ENCODE data around the gene CTNNA3. TPM values are rescaled to one million over a fixed set of nuclear protein-coding genes. Genes with fewer than 3 reads are reported as not detected.

Gene CTNNA3
- total and polyA plus RNA-seq, 2 of the 4 experiments (the other 2 are of a cell fraction): 0.19 to 0.90 TPM

- Histone ChIP-seq H4K5ac (ENCODE audit: low read depth, low read length) (no peak overlapping the region), H4K91ac (ENCODE audit: insufficient read depth, low read depth, low read length) (no peak overlapping the region), H3K79me1 (ENCODE audit: low read depth in 1 of 2, low read length in 2 of 2) (no peaks in the 10 kb centered on the region), H4K20me1 (ENCODE audit: insufficient read depth, low read length) (no peaks in the 10 kb centered on the region), H3K9me3 (ENCODE audit: control insufficient read depth, insufficient read depth, low read length) (no peaks in the 10 kb centered on the region), H3K27ac (ENCODE audit: insufficient read depth, low read length) (no peak overlapping the region), H2AK9ac (replicated peaks; ENCODE audit: low read depth, low read length, poor library complexity) (no peak overlapping the region), H3K27me3 (ENCODE audit: control insufficient read depth, insufficient read depth, low read length) (no peaks in the 10 kb centered on the region), H3K4me2 (ENCODE audit: low read depth, low read length) (no peak overlapping the region), H2AK5ac (ENCODE audit: low read depth, low read length) (no peak overlapping the region), H3K56ac (ENCODE audit: extremely low read depth, insufficient read depth, low read length) (no peak overlapping the region), H2BK15ac (ENCODE audit: low read depth, low read length) (no peak overlapping the region), H2AFZ (replicated peaks; ENCODE audit: low read length, poor library complexity) (no peak overlapping the region), H3K23ac (ENCODE audit: low read depth, low read length) (no peak overlapping the region), H3K36me3 (ENCODE audit: control insufficient read depth, insufficient read depth, low read length) (no peaks in the 10 kb centered on the region), H2BK120ac (ENCODE audit: low read depth, low read length) (no peak overlapping the region), H3K4me1 (ENCODE audit: control insufficient read depth, insufficient read depth, low read length) (no peaks in the 10 kb centered on the region), H3K14ac (replicated peaks; ENCODE audit: low read depth, low read length) (no peak overlapping the region), H3K9me1 (ENCODE audit: insufficient read depth, low read length) (no peaks in the 10 kb centered on the region), H3K18ac (ENCODE audit: low read depth, low read length) (no peak overlapping the region), H4K8ac (ENCODE audit: low read depth in 2 of 2, low read length in 2 of 2) (no peak overlapping the region), H3K9ac (ENCODE audit: low read depth, low read length) (no peak overlapping the region), H2BK20ac (ENCODE audit: low read depth, low read length) (no peak overlapping the region), H2BK5ac (ENCODE audit: low read depth, low read length, poor library complexity, severe bottlenecking) (no peak overlapping the region), H3K4ac (ENCODE audit: low read depth, low read length) (no peak overlapping the region), H3K4me3 (ENCODE audit: insufficient read depth, low read depth, low read length) (no peak overlapping the region)
- intact Hi-C loops (cut with micrococcal nuclease): no loop called here
- in situ Hi-C loops (cut with MboI; ENCODE audit: low sequenced_read_pairs): no loop called here
- no peak for DNase-seq
- no peak for TF ChIP-seq MAZ (IDR thresholded peaks at IDR 0.05; ENCODE audit: borderline replicate concordance, low read depth, low read length)
- BruUV-seq (replicated peaks): no TSS peak
- POLR2A ChIA-PET (ENCODE audit: unreplicated experiment): no interaction called here
- no peak for ATAC-seq (ENCODE audit: low read depth)
- WGBS, 2 experiments (ENCODE audit: extremely low coverage in 2 of 2, insufficient read length in 1 of 2): no CpG with 5 or more reads among the region's 4 CpGs
- dilution Hi-C loops (cut with HindIII; ENCODE audit: low sequenced_read_pairs, unreplicated experiment): no loop called here
- CTCF ChIA-PET: no interaction called here
These were observed 1451.0 kb downstream of the CTNNA3 start for GRCh38 chr10:66244953-66245352.
